WTC11 (cell line): ENCODE results near the gene CPEB3. TPM values are rescaled to one million over a fixed set of nuclear protein-coding genes. Genes with fewer than 3 reads are reported as not detected.

Experiments
- ATAC-seq: fragments of 200-7000 bp; cut with Tn5 transposase; 2 replicates; pipeline ENCODE4 v1.10.0; 2021; ENCODE audit warnings: mild to moderate bottlenecking, moderate library complexity
- CTCF ChIA-PET: fragments of 300-600 bp; sonication (Branson Sonifier 250); formaldehyde crosslinking; loops from one replicate; lab custom pipeline; 2021; ENCODE audit warnings: antibody characterized with exemption; lab: Charles Lee
- POLR2A ChIA-PET: fragments of 350-600 bp; sonication (Branson Sonifier 250); formaldehyde crosslinking; loops from one replicate; lab custom pipeline; 2021; ENCODE audit warnings: antibody characterized with exemption; lab: Charles Lee
- DNase-seq: peaks from one replicate; pipeline ENCODE4 v3.0.0; 2021; ENCODE audit warnings: low spot score
- H3K27ac Mint-ChIP-seq: 2 replicates; pipeline ENCODE4 v1.8.0; 2021; ENCODE audit warnings: mixed read lengths
- H3K27me3 Mint-ChIP-seq: 2 replicates; pipeline ENCODE4 v1.8.0; 2021; ENCODE audit warnings: low read depth, mild to moderate bottlenecking, moderate library complexity, mixed read lengths
- H3K36me3 Mint-ChIP-seq: 2 replicates; pipeline ENCODE4 v1.8.0; 2021; ENCODE audit warnings: mixed read lengths
- H3K4me1 Mint-ChIP-seq: 2 replicates; pipeline ENCODE4 v1.8.0; 2022; ENCODE audit warnings: mixed read lengths
- H3K4me3 Mint-ChIP-seq: 2 replicates; pipeline ENCODE4 v1.8.0; 2021; ENCODE audit warnings: mild to moderate bottlenecking, moderate library complexity, mixed read lengths
- H3K9me3 Mint-ChIP-seq: 2 replicates; pipeline ENCODE4 v1.8.0; 2021; ENCODE audit warnings: mixed read lengths
- ATF1 ChIP-seq: sonication (generic); formaldehyde crosslinking; IDR thresholded peaks from 2 replicates; pipeline ENCODE4 v1.8.1; 2023; ENCODE audit warnings: mild to moderate bottlenecking, moderate library complexity, missing genetic modification reagents
- CREB1 ChIP-seq: sonication (generic); formaldehyde crosslinking; IDR thresholded peaks from 2 replicates; pipeline ENCODE4 v1.8.0; 2023; ENCODE audit warnings: mild to moderate bottlenecking, missing genetic modification reagents
- CREM ChIP-seq: sonication (generic); formaldehyde crosslinking; IDR thresholded peaks from 2 replicates; pipeline ENCODE4 v1.8.1; 2022; ENCODE audit warnings: mild to moderate bottlenecking, missing genetic modification reagents, moderate library complexity
- ESRRA ChIP-seq: sonication (generic); formaldehyde crosslinking; IDR thresholded peaks from 2 replicates; pipeline ENCODE4 v1.8.1; 2022; ENCODE audit warnings: mild to moderate bottlenecking, missing genetic modification reagents, borderline replicate concordance
- FOXK1 ChIP-seq: sonication (generic); formaldehyde crosslinking; IDR thresholded peaks from 2 replicates; pipeline ENCODE4 v1.8.0; 2022; ENCODE audit warnings: mild to moderate bottlenecking, moderate library complexity, missing genetic modification reagents
- GABPB1 ChIP-seq: sonication (generic); formaldehyde crosslinking; IDR thresholded peaks from 2 replicates; pipeline ENCODE4 v1.8.1; 2023; ENCODE audit warnings: mild to moderate bottlenecking, missing genetic modification reagents
- MYBL2 ChIP-seq: sonication (generic); formaldehyde crosslinking; IDR thresholded peaks from 2 replicates; pipeline ENCODE4 v1.8.1; 2023; ENCODE audit warnings: mild to moderate bottlenecking, moderate library complexity, missing genetic modification reagents
- NR2C2 ChIP-seq: sonication (generic); formaldehyde crosslinking; IDR thresholded peaks from 2 replicates; pipeline ENCODE4 v1.8.0; 2022; ENCODE audit warnings: mild to moderate bottlenecking, missing genetic modification reagents
- SMAD4 ChIP-seq: sonication (generic); formaldehyde crosslinking; IDR thresholded peaks from 2 replicates; pipeline ENCODE4 v1.8.0; 2022; ENCODE audit warnings: mild to moderate bottlenecking, missing genetic modification reagents
- TEAD4 ChIP-seq: sonication (generic); formaldehyde crosslinking; IDR thresholded peaks from 2 replicates; pipeline ENCODE4 v1.8.0; 2022; ENCODE audit warnings: mild to moderate bottlenecking, missing genetic modification reagents
- ZBTB21 ChIP-seq: sonication (generic); formaldehyde crosslinking; IDR thresholded peaks from 2 replicates; pipeline ENCODE4 v1.8.1; 2023; ENCODE audit warnings: mild to moderate bottlenecking, missing genetic modification reagents, borderline replicate concordance
- ZNF121 ChIP-seq: sonication (generic); formaldehyde crosslinking; IDR thresholded peaks from 2 replicates; pipeline ENCODE4 v1.8.0; 2023; ENCODE audit warnings: missing genetic modification reagents
- ZNF219 ChIP-seq: sonication (generic); formaldehyde crosslinking; IDR thresholded peaks from 2 replicates; pipeline ENCODE4 v1.8.0; 2023; ENCODE audit warnings: missing genetic modification reagents, mild to moderate bottlenecking, borderline replicate concordance
- ZNF232 ChIP-seq: sonication (generic); formaldehyde crosslinking; IDR thresholded peaks from 2 replicates; pipeline ENCODE4 v1.8.0; 2022; ENCODE audit warnings: mild to moderate bottlenecking, missing genetic modification reagents
- ZNF263 ChIP-seq: sonication (generic); formaldehyde crosslinking; IDR thresholded peaks from 2 replicates; pipeline ENCODE4 v1.8.1; 2022; ENCODE audit warnings: low read depth, mild to moderate bottlenecking, moderate library complexity, missing genetic modification reagents
- ZNF396 ChIP-seq: fragments of 250-450 bp; sonication (Bioruptor Pico); IDR thresholded peaks from 2 replicates; pipeline ENCODE4 v1.8.0; 2021; ENCODE audit warnings: mild to moderate bottlenecking, moderate library complexity, borderline replicate concordance
- total RNA-seq: library from RNA; stranded (reverse); gene quantifications from 3 replicates; pipeline ENCODE4 v1.2.3, GENCODE V29; 2021
- TF ChIP-seq, protein P1 (sequence below): sonication (generic); formaldehyde crosslinking; conservative IDR thresholded peaks from 2 replicates; pipeline ENCODE4 v1.8.1; 2022; ENCODE audit warnings: mild to moderate bottlenecking, missing genetic modification reagents
- TF ChIP-seq, protein P2 (sequence below): sonication (generic); formaldehyde crosslinking; IDR thresholded peaks from 2 replicates; pipeline ENCODE4 v1.8.1; 2023; ENCODE audit warnings: mild to moderate bottlenecking, missing genetic modification reagents, moderate library complexity
- TF ChIP-seq, protein P3 (sequence below): fragments of 250-450 bp; sonication (Bioruptor Pico); IDR thresholded peaks from 2 replicates; pipeline ENCODE4 v1.9.0; 2021; ENCODE audit warnings: mild to moderate bottlenecking
- TF ChIP-seq, protein P4 (sequence below): fragments of 250-450 bp; sonication (Bioruptor Pico); conservative IDR thresholded peaks from 2 replicates; pipeline ENCODE4 v1.9.0; 2021; ENCODE audit warnings: mild to moderate bottlenecking
- TF ChIP-seq, protein P5 (sequence below): fragments of 250-450 bp; sonication (Bioruptor Pico); IDR thresholded peaks from 2 replicates; pipeline ENCODE4 v1.9.0; 2021; ENCODE audit warnings: mild to moderate bottlenecking, borderline replicate concordance

Gene CPEB3
- total RNA-seq, 1 experiment from 2014 or later, result 2.4 TPM

DNA sequence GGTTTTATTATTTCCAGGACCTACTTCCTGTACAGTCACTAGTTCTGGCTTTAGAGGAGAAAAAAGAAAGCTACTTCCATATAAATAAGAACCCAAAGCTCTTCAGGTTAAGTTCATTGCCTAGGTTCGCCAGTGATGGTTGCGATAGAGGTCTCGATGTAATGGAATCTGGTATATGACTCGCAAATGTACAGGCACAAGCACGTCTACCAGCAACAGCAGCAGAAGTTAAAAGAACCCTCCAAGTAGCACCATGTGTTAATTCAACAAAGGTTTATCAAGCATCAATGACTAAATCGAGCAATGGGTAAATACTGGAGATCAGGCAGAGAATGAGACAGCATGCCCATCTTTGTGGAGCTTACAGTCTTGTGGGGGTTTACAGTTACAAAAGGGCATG lies 211.9 kb downstream of the CPEB3 start:
- ChIA-PET CTCF (no interaction called here), POLR2A (no interaction called here)
- Mint-ChIP-seq H3K9me3 (no peaks in the 10 kb centered on the region), H3K4me3 (no peak overlapping the region), H3K27ac (no peak overlapping the region), H3K4me1 (peaks cover 16% of the 10 kb centered on the region), H3K27me3 (no peaks in the 10 kb centered on the region), H3K36me3 (no peaks in the 10 kb centered on the region)
- TF ChIP-seq GABPB1 (CRISPR knock-in tag) (no peak), TEAD4 (no peak), ZNF232 (no peak), ATF1 (no peak), SMAD4 (CRISPR knock-in tag) (no peak), ZNF121 (CRISPR knock-in tag) (no peak), ZBTB21 (CRISPR knock-in tag) (no peak)
- ATAC-seq (no peak), DNase-seq (no peak)

DNA sequence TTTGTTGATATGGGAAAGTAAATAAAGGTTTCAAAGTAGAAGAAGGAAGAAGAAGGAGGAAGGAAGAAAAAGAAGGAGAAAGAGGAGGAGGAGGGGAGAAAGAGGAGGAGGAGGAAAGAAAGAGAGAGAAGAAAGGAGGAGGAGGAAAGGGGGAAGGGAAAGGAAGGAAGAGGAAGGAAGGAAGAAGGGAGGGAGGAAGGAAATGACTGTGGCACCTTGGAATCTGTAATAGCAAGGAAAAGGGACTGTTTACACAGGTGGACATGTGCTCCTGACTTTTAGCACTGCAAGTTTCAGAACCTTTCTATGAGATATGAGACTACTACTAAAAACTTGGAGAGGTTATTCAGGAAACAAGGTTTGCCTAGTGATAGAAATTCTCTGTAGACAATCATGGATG lies 214.2 kb downstream of the CPEB3 start:
- ATAC-seq, result no peak
- no peak overlapping the region for H3K27ac Mint-ChIP-seq
- no peak for DNase-seq
- H3K9me3 Mint-ChIP-seq, result no peaks in the 10 kb centered on the region
- no peaks in the 10 kb centered on the region for H3K27me3 Mint-ChIP-seq
- no peak for TF ChIP-seq ESRRA (CRISPR knock-in tag)
- TF ChIP-seq, protein P1, sequence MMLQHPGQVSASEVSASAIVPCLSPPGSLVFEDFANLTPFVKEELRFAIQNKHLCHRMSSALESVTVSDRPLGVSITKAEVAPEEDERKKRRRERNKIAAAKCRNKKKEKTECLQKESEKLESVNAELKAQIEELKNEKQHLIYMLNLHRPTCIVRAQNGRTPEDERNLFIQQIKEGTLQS, result no peak
- no peak for TF ChIP-seq MYBL2 (CRISPR knock-in tag)
- TF ChIP-seq, protein P2, sequence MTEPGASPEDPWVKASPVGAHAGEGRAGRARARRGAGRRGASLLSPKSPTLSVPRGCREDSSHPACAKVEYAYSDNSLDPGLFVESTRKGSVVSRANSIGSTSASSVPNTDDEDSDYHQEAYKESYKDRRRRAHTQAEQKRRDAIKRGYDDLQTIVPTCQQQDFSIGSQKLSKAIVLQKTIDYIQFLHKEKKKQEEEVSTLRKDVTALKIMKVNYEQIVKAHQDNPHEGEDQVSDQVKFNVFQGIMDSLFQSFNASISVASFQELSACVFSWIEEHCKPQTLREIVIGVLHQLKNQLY (CRISPR knock-in tag), result no peak
- peaks cover 16% of the 10 kb centered on the region for H3K4me1 Mint-ChIP-seq
- no peaks in the 10 kb centered on the region for H3K36me3 Mint-ChIP-seq
- ChIA-PET POLR2A (no interaction called here), CTCF (no interaction called here)
- H3K4me3 Mint-ChIP-seq, result no peak overlapping the region

DNA sequence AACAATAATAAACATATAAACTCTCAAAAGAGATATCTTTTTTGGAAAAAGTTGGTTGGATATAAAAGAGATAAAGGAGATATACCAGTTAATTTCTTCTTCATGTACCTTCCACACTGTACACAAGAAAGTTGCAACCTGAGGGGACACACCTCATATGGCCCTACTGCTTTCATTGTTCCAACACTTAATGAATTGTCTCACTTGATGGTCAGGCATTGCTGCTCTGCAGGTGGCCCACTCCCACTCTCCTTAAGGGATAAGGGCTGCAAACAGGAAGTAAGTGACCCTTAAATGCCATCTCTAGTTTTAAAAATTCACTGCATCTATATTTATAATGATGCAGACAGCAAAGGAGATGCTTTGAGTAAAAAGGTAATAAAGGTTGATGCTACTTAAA lies 215.0 kb downstream of the CPEB3 start:
- ATAC-seq (peak; percentile 46), DNase-seq (no peak)
- H3K27ac Mint-ChIP-seq, result no peak overlapping the region
- H3K36me3 Mint-ChIP-seq, result no peaks in the 10 kb centered on the region
- CTCF ChIA-PET, result no interaction called here
- peaks cover 16% of the 10 kb centered on the region for H3K4me1 Mint-ChIP-seq
- H3K27me3 Mint-ChIP-seq, result no peaks in the 10 kb centered on the region
- no peaks in the 10 kb centered on the region for H3K9me3 Mint-ChIP-seq
- TF ChIP-seq NR2C2 (CRISPR knock-in tag) (no peak), ZNF219 (no peak), CREM (no peak), ZNF396 (CRISPR knock-in tag) (no peak), ZNF263 (no peak), FOXK1 (CRISPR knock-in tag) (no peak), CREB1 (no peak)
- TF ChIP-seq, protein P3, sequence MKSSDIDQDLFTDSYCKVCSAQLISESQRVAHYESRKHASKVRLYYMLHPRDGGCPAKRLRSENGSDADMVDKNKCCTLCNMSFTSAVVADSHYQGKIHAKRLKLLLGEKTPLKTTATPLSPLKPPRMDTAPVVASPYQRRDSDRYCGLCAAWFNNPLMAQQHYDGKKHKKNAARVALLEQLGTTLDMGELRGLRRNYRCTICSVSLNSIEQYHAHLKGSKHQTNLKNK (CRISPR knock-in tag), result no peak
- TF ChIP-seq, protein P4, sequence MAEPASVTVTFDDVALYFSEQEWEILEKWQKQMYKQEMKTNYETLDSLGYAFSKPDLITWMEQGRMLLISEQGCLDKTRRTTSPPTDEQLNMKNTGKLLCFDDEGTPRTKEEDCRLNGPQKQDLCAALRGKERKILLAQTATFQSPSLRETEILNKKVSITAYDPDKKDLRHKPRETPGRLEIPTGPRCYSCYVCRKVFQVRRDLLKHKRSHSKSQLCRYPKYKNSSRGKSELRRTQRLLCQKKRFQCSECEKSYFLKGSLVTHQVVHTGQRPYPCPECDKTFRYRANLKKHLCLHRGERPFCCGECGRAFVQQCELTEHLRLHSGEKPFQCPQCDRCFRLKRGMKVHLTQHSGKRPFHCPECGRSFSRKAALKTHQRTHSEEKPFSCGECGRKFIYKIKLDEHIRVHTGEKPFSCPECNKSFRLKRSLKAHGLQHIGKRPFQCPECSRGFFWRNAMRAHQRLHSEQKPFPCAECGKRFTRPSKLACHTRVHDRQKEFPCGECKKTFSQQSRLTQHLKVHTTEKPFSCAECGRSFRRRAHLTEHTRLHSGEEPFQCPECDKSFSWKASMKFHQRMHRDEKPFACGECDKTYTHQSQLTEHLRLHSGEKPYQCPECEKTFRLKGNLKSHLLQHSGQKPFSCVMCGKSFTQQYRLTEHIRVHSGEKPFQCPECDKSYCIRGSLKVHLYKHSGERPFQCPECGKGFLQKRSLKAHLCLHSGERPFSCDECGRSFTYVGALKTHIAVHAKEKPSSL (CRISPR knock-in tag), result no peak
- TF ChIP-seq, protein P5, sequence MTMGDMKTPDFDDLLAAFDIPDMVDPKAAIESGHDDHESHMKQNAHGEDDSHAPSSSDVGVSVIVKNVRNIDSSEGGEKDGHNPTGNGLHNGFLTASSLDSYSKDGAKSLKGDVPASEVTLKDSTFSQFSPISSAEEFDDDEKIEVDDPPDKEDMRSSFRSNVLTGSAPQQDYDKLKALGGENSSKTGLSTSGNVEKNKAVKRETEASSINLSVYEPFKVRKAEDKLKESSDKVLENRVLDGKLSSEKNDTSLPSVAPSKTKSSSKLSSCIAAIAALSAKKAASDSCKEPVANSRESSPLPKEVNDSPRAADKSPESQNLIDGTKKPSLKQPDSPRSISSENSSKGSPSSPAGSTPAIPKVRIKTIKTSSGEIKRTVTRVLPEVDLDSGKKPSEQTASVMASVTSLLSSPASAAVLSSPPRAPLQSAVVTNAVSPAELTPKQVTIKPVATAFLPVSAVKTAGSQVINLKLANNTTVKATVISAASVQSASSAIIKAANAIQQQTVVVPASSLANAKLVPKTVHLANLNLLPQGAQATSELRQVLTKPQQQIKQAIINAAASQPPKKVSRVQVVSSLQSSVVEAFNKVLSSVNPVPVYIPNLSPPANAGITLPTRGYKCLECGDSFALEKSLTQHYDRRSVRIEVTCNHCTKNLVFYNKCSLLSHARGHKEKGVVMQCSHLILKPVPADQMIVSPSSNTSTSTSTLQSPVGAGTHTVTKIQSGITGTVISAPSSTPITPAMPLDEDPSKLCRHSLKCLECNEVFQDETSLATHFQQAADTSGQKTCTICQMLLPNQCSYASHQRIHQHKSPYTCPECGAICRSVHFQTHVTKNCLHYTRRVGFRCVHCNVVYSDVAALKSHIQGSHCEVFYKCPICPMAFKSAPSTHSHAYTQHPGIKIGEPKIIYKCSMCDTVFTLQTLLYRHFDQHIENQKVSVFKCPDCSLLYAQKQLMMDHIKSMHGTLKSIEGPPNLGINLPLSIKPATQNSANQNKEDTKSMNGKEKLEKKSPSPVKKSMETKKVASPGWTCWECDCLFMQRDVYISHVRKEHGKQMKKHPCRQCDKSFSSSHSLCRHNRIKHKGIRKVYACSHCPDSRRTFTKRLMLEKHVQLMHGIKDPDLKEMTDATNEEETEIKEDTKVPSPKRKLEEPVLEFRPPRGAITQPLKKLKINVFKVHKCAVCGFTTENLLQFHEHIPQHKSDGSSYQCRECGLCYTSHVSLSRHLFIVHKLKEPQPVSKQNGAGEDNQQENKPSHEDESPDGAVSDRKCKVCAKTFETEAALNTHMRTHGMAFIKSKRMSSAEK (CRISPR knock-in tag), result no peak
- TF ChIP-seq, all 79 proteins: peak for 0
- H3K4me3 Mint-ChIP-seq, result no peak overlapping the region
- POLR2A ChIA-PET, result no interaction called here
